HEK293 (cell line): ENCODE results near the gene VPS50.

Experiments used
- CTCF ChIA-PET: fragments of 350-600 bp; formaldehyde crosslinking; extraction: SDS; loops from one replicate; lab custom pipeline; 2021; ENCODE audit warnings: antibody characterized with exemption; lab: Yijun Ruan, JAX
- POLR2A ChIA-PET: fragments of 300-600 bp; formaldehyde crosslinking; extraction: SDS; loops from one replicate; lab custom pipeline; 2020; ENCODE audit warnings: antibody characterized with exemption, inconsistent platforms; lab: Yijun Ruan, JAX
- H3K27ac ChIP-seq: fragments of 200-500 bp; sonication (Bioruptor generic); 2 replicates; pipeline ENCODE4 v1.5.1; 2014; ENCODE audit warnings: low read depth, low read length, control low read depth, inconsistent platforms; ENCODE audit errors: extremely low read depth
- H3K36me3 ChIP-seq, 2 experiments: fragments of 200-500 bp in 1 of 2; sonication (Bioruptor generic) in 1 of 2; 1 replicate in 1 of 2; 2 replicates in 1 of 2; pipeline ENCODE4 v1.5.1; 2014 to 2017; ENCODE audit warnings: inconsistent platforms in 2 of 2, low read length in 2 of 2; ENCODE audit not compliant: control insufficient read depth in 2 of 2, insufficient read depth in 1 of 2
- H3K4me1 ChIP-seq: fragments of 200-500 bp; sonication (Bioruptor generic); 2 replicates; pipeline ENCODE4 v1.5.1; 2014; ENCODE audit warnings: mild to moderate bottlenecking, low read length, inconsistent platforms; ENCODE audit not compliant: control insufficient read depth, insufficient read depth
- H3K4me3 ChIP-seq: 2 replicates; pipeline ENCODE4 v1.5.1; 2011; ENCODE audit warnings: low read depth, mild to moderate bottlenecking, control low read depth, low read length, moderate library complexity
- H3K9me3 ChIP-seq: fragments of 200-500 bp; sonication (Bioruptor generic); 2 replicates; pipeline ENCODE4 v1.5.1; 2014; ENCODE audit warnings: low read depth, low read length, inconsistent platforms; ENCODE audit not compliant: control insufficient read depth, insufficient read depth
- EGR2 ChIP-seq: fragments of 450-650 bp; formaldehyde crosslinking; IDR thresholded peaks from 2 replicates; pipeline ENCODE4 v1.5.1; 2016; ENCODE audit warnings: low read depth, missing biosample characterization, missing genetic modification characterization
- KLF9 ChIP-seq: fragments of 450-650 bp; formaldehyde crosslinking; IDR thresholded peaks from 2 replicates; pipeline ENCODE4 v1.5.1; 2016; ENCODE audit warnings: missing biosample characterization, missing genetic modification characterization, low read depth
- PATZ1 ChIP-seq: fragments of 450-650 bp; formaldehyde crosslinking; IDR thresholded peaks from 2 replicates; pipeline ENCODE4 v1.5.1; 2016; ENCODE audit warnings: missing biosample characterization, missing genetic modification characterization
- ZBTB44 ChIP-seq: fragments of 450-650 bp; IDR thresholded peaks from 2 replicates; pipeline ENCODE4 v1.5.1; 2018; ENCODE audit warnings: missing biosample characterization, mild to moderate bottlenecking, missing genetic modification characterization
- ZNF16 ChIP-seq: fragments of 450-650 bp; formaldehyde crosslinking; IDR thresholded peaks from 2 replicates; pipeline ENCODE4 v1.5.1; 2016; ENCODE audit warnings: low read depth, missing biosample characterization, missing genetic modification characterization
- ZNF175 ChIP-seq: fragments of 450-650 bp; formaldehyde crosslinking; IDR thresholded peaks from 2 replicates; pipeline ENCODE4 v1.5.1; 2016; ENCODE audit warnings: missing biosample characterization, missing genetic modification characterization
- ZNF19 ChIP-seq: fragments of 450-650 bp; formaldehyde crosslinking; IDR thresholded peaks from 2 replicates; pipeline ENCODE4; 2016; ENCODE audit warnings: missing biosample characterization, missing genetic modification characterization, low read depth
- ZNF211 ChIP-seq: fragments of 450-650 bp; formaldehyde crosslinking; IDR thresholded peaks from 2 replicates; pipeline ENCODE4 v1.5.1; 2016; ENCODE audit warnings: low read depth, missing biosample characterization, missing genetic modification characterization
- ZNF324 ChIP-seq: fragments of 450-650 bp; formaldehyde crosslinking; IDR thresholded peaks from 2 replicates; pipeline ENCODE4 v1.5.1; 2016; ENCODE audit warnings: missing biosample characterization, missing genetic modification characterization
- ZNF391 ChIP-seq: fragments of 450-650 bp; formaldehyde crosslinking; IDR thresholded peaks from 2 replicates; pipeline ENCODE4 v1.5.1; 2016; ENCODE audit warnings: low read depth, missing biosample characterization, missing genetic modification characterization, borderline replicate concordance
- ZNF514 ChIP-seq: fragments of 450-650 bp; formaldehyde crosslinking; IDR thresholded peaks from 2 replicates; pipeline ENCODE4 v1.5.1; 2016; ENCODE audit warnings: missing biosample characterization, missing genetic modification characterization
- ZNF518A ChIP-seq: fragments of 450-650 bp; formaldehyde crosslinking; conservative IDR thresholded peaks from 2 replicates; pipeline ENCODE4 v1.5.1; 2016; ENCODE audit warnings: low read depth, missing biosample characterization, missing genetic modification characterization
- ZNF580 ChIP-seq: fragments of 450-650 bp; formaldehyde crosslinking; IDR thresholded peaks from 2 replicates; pipeline ENCODE4 v1.5.1; 2016; ENCODE audit warnings: missing biosample characterization, missing genetic modification characterization
- ZNF596 ChIP-seq: fragments of 450-650 bp; IDR thresholded peaks from 2 replicates; pipeline ENCODE4 v1.5.0; 2018; ENCODE audit warnings: missing biosample characterization, mild to moderate bottlenecking, missing genetic modification characterization, moderate library complexity
- ZNF610 ChIP-seq: fragments of 450-650 bp; formaldehyde crosslinking; IDR thresholded peaks from 2 replicates; pipeline ENCODE4 v1.5.1; 2016; ENCODE audit warnings: missing biosample characterization, missing genetic modification characterization, borderline replicate concordance
- ZNF768 ChIP-seq: fragments of 450-650 bp; formaldehyde crosslinking; IDR thresholded peaks from 2 replicates; pipeline ENCODE4 v1.5.1; 2018; ENCODE audit warnings: missing biosample characterization, mild to moderate bottlenecking, missing genetic modification characterization

VPS50 gene

GRCh38 chr7:93310346-93310745, 78.2 kb downstream of the VPS50 start (continued):
- no peak for TF ChIP-seq ZNF518A (tag by site-specific recombination)

DNA sequence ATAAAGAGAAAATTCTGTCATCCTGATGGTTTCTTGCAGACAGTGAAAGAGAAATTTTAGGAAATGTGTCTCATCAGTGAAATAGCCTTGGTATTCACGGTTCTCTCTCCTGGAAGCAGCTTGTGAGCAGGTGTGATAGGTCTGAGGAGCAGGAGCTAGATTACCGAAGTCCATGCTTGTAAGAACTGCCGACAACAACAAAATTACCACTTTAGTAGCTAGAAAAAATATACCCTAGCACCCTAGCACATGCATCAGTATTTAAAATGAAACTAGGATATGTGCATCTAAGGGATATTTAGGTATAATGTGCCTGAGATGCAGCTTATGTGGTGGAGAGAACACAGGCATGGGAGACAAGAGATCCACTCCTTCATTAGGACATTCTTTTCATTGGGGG, 82.3 kb downstream of the VPS50 start:
- ChIA-PET CTCF (no interaction called here), POLR2A (no interaction called here)
- Histone ChIP-seq H3K4me1 (no peaks in the 10 kb centered on the region), H3K9me3 (no peaks in the 10 kb centered on the region), H3K36me3 (peaks cover 0 to 5% of the 10 kb centered on the region in 2 experiments; a peak in 1 of 3 replicates), H3K4me3 (no peak overlapping the region), H3K27ac (no peak overlapping the region)
- TF ChIP-seq ZNF514 (no peak), KLF9 (tag by site-specific recombination) (no peak), ZNF324 (tag by site-specific recombination) (no peak), ZNF610 (no peak), ZBTB44 (no peak), ZNF596 (no peak), ZNF19 (tag by site-specific recombination) (no peak), ZNF580 (tag by site-specific recombination) (no peak), ZNF175 (no peak), ZNF16 (no peak), ZNF768 (tag by site-specific recombination) (no peak), EGR2 (tag by site-specific recombination) (no peak), PATZ1 (no peak)
- TF ChIP-seq, all 188 proteins: peak for 0

- no peak overlapping the region for H3K27ac ChIP-seq
- POLR2A ChIA-PET: no interaction called here
- TF ChIP-seq ZNF391 (tag by site-specific recombination) (no peak), ZNF211 (tag by site-specific recombination) (no peak)
- TF ChIP-seq, all 188 proteins: peak for 0
- Histone ChIP-seq H3K9me3 (no peaks in the 10 kb centered on the region), H3K4me1 (no peaks in the 10 kb centered on the region), H3K36me3 (peaks cover 0 to 5% of the 10 kb centered on the region in 2 experiments; a peak in 2 of 3 replicates), H3K4me3 (no peak overlapping the region)
- CTCF ChIA-PET: no interaction called here
Measured at GRCh38 chr7:93315896-93316295, 83.7 kb downstream of the VPS50 start.
